Measurements from ENCODE around the gene PIK3R2. TPM values are rescaled to one million over a fixed set of nuclear protein-coding genes. Genes with fewer than 3 reads are reported as not detected.
"Not testable (repeated sequence)": the region's sequence is repeated elsewhere in the genome, so short reads cannot be mapped to it uniquely, and the experiment has no call there.

The PIK3R2 gene
- 14.8 TPM for total RNA-seq
- long read RNA-seq, partial matches to known transcripts, result 0 of 4 reads
- long read RNA-seq, other reads (novel, unspliced or antisense), result 4 of 4 reads

- peak; percentile 99 for DNase-seq (ENCODE audit: low spot score)
Observed at GRCh38 chr19:18152817-18153555, at the start of gene PIK3R2. TSS of gene PIK3R2 (plus strand) at chr19:18153163. CDS start at chr19:18155880, 2,717 bp downstream.

DNA sequence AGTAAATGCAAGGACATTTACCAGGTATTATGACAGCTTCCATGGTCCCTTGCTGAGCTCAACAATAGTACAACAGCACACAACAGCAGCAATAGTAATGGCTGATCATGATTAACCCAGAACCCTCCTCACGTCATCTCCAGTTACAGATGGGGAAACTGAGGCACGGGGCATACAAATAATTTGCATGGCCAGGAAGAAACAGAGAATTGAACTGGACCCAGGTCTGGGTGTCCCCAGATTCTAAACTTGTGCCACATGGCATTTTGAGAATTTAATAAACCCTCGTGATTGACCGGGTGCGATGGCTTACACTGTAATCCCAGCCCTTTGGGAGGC is 48.2 kb upstream of the PIK3R2 start:
- DNase-seq (ENCODE audit: low spot score), result no peak

GRCh38 chr19:18105259-18105658 is 47.7 kb upstream of the PIK3R2 start:
- DNase-seq (ENCODE audit: low spot score), result not testable (repeated sequence)

GRCh38 chr19:18107235-18107634 is 45.7 kb upstream of the PIK3R2 start:
- no peak for DNase-seq (ENCODE audit: low spot score)

- DNase-seq (ENCODE audit: low spot score), result no peak
Observed at GRCh38 chr19:18108897-18109296, 44.1 kb upstream of the PIK3R2 start.

- DNase-seq (ENCODE audit: low spot score), result no peak
Observed at GRCh38 chr19:18109341-18109732, 43.6 kb upstream of the PIK3R2 start.

GRCh38 chr19:18109733-18110608 is 43.0 kb upstream of the PIK3R2 start:
- peak; percentile 94 for DNase-seq (ENCODE audit: low spot score)

GRCh38 chr19:18110609-18111232 is 42.2 kb upstream of the PIK3R2 start:
- no peak for DNase-seq (ENCODE audit: low spot score)

DNA sequence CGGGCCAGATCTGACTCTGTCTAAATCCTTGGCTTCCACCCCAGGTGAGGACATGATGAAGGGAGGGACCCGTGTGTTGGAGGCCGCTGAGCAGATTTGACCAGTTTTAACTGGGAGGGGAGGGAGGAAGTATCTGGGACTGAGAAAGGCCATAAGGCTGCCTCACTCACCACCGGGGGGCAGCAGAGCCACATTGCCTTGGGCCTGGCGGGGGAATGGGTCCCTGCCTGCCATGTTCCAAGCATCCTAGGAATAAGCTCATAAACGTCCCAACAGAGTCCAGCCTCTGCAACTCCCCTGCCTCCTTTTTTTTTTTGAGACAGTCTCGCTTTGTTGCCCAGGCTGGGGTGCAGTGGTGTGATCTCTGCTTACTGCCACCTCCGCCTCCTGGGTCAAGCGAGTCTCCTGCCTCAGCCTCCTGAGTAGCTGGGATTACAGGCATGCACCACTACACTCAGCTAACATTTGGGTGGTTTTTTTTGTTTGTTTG is 39.9 kb upstream of the PIK3R2 start:
- no peak for DNase-seq (ENCODE audit: low spot score)

DNA sequence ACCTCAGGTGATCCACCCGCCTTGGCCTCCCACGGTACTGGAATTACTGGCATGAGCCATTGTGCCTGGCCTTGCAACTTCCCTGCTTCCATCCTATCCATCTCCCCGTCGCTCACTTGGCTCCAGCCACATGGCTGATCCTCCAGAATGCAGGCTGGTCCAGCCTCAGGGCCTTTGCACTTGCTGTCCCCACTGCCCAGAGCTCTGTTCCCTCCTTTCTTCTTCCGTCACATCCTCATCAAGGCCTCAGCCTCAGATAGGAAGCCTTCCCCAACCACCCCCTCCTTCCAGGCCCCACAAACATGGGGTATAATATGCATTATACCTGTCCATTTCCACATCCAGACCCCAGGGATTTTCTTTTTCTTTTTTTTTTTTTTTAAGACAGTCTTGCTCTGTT is 39.1 kb upstream of the PIK3R2 start:
- no peak for DNase-seq (ENCODE audit: low spot score)

- no peak for DNase-seq (ENCODE audit: low spot score)
Observed at GRCh38 chr19:18114483-18114882, 38.5 kb upstream of the PIK3R2 start.

DNA sequence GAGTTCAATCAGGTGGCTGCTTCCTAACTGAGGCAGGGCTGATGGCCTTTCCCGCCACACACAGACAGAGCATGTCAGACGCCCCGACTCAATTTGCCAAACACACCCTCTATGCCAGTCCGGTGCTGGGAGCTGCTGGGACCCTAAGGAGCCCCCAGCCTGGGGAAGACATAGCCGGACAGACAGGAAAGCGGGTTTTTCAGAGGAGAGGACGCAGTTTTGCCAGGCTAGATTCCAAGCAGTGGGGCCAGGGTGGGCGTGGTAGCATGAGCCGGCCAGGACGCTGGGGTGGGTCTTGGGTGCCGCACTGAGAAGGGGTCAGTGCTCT is 35.6 kb upstream of the PIK3R2 start:
- DNase-seq (ENCODE audit: low spot score), result no peak

DNA sequence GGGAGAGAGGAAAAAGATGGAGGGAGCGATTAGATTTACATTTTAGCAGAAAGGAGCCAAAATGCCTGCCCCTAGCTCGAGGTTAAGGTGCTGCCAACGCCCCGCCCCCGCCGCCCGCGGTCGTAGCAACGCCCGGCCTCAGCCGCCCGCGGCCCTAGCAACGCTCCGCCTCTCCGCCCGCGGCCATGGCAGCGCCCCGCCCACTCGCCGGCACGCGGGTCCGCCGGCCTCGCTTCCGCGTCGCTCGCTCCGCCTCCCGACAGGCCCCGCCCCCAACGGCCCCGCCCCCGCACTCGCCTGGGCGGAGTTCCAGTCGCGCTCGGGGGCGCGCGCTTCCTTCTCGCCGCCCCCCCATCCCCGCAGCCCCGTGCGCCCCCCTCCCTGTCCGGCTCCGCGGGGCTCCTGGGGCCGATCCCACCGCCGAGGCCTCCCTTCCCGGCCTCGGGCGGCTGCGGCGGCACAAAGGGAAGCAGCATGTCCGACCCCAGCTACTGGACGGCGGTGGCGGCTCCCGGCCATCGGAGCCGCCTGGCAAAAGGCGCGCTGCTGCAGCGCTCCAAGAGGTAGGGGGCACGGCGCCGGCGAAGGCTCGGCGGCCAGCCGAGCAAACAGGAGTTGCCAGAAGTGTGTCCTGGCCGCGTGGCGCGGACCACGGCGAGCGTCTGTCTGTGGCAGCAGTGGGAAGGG is 35.1 kb upstream of the PIK3R2 start:
- peak; percentile 98 for DNase-seq (ENCODE audit: low spot score)

- DNase-seq (ENCODE audit: low spot score), result no peak
Observed at GRCh38 chr19:18118420-18119012, 34.4 kb upstream of the PIK3R2 start.

- DNase-seq (ENCODE audit: low spot score), result no peak
Observed at GRCh38 chr19:18119013-18119716, 33.8 kb upstream of the PIK3R2 start.

DNA sequence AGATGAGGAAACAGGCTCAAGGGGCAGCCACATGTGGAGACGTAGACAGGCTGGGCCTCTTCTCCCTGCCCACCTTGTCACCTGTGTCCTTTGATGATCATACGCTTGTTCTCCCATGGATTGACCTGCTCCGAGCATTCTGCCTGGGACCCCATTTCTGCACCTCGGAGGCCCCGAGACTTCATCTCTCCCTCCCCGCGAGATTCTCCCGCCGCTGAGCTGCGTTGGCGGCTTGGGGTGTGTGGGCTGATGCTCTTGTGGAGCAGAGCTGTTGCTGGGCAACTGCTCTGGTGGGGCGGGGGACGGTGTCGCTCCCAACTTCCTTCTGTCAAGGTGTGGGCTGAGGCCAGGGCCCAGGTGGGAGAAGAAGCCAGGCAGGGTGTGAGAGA is 33.3 kb upstream of the PIK3R2 start:
- no peak for DNase-seq (ENCODE audit: low spot score)

DNA sequence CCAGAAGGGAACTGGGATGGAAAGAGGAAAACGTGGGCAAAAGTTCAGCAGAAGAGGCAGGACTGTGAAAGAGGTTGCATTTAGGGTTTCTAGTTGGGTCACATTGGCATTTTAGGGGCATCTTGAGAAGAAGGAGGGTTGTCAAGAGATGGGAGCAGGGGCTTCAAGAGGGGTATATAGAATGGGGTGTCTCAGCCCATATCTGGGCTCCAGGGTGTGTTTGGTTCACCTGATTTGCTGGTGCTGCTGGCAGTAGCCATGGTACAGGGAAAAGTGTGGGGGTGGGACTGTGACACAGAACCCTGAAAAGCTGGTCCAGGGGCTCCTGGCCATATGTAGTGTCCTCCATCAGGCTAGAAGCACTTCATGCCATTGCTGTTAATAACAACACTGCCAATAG is 32.8 kb upstream of the PIK3R2 start:
- DNase-seq (ENCODE audit: low spot score), result no peak

- DNase-seq (ENCODE audit: low spot score), result no peak
Observed at GRCh38 chr19:18121166-18121565, 31.8 kb upstream of the PIK3R2 start.

- DNase-seq (ENCODE audit: low spot score), result no peak
Observed at GRCh38 chr19:18122424-18122823, 30.5 kb upstream of the PIK3R2 start.

Measured in mesenteric fat pad (tissue), 1 donor.